Suppressor macrophage treated with lipopolysaccharide for 4 hours (primary cell): ENCODE measurements around the gene FILIP1L.

Source experiments
- DNase-seq: peaks from one replicate; pipeline ENCODE4 v3.0.0-alpha.2; 2020

FILIP1L gene

DNA sequence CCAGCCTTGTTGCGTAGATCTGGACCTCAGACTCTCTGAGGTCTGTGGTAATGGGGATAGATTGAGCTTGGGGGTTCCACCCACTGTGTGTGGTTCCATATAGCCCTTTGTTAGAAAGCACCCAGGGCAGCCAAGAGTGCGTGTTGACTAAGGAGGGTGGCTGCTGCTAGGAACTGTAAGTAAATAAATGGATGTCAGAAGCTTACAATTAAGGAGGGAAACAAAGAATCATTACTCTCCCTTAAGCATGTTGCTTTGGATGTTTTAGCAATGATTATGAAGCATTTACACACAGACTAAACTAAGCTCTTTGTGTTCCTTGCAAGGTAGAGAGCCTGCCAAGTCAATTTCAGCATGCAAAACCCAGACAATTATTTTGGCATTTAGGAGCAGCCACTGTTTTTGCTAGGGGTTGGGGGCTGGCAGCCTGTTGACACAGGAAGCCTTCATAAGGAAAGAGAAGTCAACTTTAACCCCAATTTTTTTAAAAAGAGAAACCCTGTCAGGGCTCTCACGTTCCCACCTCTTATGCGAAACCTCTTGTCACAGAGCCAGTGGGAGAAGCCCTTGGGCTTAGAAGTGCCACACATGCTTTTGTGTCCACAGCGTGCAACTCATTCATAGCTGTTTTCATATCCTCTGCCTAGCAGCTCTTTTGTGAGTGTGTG lies 168.8 kb downstream of the FILIP1L start:
- DNase-seq, result no peak

- DNase-seq, result no peak
These were observed 170.2 kb downstream of the FILIP1L start for GRCh38 chr3:99943931-99944761.

- no peak for DNase-seq
These were observed 173.1 kb downstream of the FILIP1L start for GRCh38 chr3:99941211-99941610.

GRCh38 chr3:99940350-99940749 lies 174.0 kb downstream of the FILIP1L start:
- no peak for DNase-seq

DNA sequence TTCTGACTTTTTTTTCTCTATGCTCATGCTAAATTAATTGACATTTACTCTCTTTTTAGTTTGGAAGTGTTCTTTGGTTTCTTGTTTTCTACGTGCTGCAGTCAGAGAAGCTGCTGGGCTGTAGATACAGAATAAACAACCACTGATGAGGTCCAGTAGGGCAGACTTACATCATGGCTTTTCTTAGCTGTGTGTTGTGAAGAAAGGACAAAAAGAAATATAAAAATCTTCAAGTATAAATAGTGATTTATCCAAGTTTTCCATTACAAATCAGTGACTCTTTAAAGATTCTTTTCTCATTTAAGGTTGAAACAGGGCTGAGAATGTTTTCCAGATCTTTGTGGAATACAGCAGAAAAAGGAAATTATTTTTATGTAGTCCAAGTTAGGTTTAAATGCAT lies 174.4 kb downstream of the FILIP1L start:
- DNase-seq, result no peak

DNA sequence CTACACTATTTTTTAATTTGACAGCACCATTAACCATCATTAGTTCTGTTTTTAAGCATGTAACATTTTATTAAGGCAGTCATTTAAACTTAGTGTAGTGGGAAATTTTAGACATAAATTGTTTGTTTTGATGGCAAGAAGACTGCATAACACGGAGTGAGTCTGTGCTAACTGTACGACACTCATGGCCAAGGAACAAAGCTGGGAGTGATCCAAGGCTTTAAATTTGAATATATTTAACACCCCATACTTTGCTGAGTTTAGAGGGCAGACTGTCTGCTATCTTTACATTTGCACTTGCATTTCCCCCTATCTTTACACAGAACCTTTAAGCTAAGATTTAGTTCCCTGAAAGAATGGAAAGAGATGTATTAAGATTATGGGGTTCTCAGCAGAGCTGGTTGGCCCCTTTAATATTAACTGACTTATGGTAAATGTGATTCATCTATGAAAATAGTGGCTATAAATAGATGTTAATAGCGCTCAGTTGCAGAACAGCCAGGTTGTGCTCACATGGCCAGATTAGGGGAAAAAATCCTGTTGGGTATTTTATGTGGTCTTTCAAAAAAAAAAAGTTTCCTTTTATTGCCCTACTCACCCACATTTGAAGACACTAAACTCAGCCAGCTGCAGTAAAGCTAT lies 175.9 kb downstream of the FILIP1L start:
- DNase-seq, result no peak

DNA sequence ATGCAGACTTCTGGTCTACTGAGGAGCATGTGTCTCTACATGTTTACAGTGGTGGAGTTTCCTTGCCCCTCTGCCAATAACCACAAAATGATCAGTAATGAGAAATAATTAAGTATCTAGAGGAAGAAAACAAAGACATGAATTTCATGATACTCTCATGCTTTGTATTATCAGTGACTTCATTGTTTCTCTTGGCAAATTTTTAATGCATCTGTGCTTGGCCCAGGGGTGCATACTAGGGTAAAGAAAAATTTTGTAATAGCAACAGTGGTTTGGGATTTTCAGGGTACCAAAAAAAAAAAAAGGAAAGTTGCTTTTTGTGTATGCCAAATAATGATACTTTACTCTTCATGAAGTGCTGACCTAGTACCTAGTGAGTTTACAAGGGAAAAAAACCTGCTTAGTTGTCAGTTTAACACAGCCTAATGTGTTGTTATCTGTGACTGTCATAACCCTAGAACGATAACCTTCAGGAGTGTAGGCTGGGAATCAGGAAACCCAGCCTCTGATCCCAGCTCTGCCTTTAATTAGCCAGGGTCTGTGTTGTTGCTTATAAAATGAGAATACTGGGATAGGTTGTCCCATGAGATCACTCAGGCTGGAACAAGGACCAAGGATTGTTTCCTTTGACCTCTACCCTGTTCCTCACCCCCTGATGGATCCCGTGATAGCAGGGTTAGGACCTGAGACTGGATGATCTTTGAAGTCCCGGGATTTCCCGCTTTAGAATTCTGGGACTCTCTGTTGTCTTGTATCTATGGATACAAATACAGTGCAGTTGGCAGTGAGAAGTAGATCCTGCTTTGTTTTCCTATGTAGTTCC lies 179.1 kb downstream of the FILIP1L start:
- no peak for DNase-seq

- DNase-seq, result no peak
These were observed 180.1 kb downstream of the FILIP1L start for GRCh38 chr3:99933971-99934750.

GRCh38 chr3:99931059-99931458 lies 183.2 kb downstream of the FILIP1L start:
- DNase-seq, result no peak

DNA sequence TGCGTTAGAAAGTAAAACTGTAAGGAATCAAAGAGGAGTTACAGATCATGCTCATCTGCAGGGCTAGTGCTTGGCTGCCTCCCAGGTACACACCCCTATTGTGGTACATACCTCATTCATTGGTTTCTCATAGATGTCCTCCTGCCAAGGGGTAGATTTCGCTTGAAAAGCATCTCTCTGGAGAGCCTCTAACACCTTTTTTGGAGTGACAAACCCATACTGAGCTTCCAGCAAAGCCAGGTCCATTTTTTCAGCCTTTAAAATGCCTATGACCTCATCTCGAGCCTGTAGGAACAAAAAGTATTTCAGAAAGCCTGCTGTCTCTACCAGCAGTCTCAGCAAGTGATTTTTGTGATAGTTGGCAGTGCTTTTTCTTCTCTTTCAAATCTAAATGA lies 184.6 kb downstream of the FILIP1L start:
- no peak for DNase-seq

DNA sequence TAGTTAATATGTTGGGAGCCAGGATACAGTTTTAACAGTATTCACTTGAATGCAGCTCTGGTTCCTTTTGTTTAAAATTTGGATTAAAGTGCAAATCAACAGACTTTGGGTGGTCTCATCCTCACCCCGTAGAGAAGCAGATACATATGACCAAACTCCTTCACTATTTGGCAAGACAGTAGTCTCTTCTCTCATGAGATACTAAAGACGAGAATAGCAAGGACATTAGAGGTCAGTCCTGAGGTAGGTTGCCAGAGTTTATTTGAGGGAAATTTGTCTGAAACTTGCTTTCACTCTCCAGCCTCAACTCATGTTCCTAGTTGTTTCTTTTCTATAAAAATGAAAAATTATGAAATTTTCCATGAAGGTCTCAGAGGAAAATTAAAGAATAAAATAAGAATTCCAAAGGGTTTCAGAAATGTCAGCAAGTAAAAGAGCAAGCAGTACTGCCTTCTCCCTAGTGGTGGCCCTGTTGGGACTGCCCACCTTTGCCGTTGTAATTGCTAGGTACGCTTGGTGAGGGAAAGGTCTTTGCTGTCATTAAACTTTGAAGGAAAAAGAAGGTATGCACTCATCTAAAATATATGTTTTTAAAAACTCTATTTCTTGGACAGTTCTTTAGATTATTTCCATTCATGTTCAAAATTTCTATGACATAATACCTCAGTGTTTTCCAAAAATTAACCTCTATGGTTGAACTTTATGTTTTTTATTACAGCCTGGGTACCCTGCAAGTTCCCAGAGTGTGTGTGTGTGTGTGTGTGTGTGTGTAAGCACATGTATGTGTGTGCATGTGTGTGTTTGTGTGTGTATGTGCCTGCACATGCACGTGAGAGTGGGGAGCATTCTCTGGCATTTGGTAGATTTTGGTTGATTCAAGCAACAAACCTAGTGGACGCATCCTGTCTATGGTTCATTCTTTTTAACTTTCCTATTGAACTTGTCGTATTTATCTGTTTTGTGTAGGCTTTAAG lies 185.2 kb downstream of the FILIP1L start:
- DNase-seq, result no peak

GRCh38 chr3:99927671-99928457 lies 186.4 kb downstream of the FILIP1L start:
- no peak for DNase-seq

DNA sequence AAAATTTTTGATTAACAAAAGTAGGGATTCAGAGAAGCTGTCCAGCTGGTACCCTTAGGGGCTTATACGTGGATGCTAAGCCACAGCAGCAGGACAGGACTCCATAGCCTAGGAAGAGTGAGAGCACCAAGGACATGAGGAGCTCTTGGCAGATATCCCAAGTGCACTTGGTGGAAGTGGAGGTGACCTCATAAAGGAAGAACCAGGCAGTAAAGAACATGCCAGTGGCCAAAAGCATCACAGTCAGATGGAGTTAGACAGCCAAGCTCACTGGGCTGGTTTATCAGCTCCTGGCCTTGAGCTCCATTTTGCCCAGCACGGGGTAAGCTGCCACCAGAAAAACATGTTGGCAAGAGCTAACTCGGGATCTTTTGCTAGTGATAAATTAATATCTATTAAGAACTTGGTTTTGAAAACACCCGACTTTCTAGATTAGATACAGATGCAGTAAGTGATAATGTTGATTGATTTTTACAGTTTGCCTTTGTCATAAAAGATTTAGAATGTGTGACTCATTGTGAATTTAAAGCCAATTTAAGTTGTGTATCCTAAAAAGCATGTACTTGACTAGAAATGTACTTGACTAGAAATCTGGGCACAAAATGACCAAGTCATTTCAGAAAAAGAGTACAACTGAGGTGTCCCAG lies 188.6 kb downstream of the FILIP1L start:
- DNase-seq, result no peak

DNA sequence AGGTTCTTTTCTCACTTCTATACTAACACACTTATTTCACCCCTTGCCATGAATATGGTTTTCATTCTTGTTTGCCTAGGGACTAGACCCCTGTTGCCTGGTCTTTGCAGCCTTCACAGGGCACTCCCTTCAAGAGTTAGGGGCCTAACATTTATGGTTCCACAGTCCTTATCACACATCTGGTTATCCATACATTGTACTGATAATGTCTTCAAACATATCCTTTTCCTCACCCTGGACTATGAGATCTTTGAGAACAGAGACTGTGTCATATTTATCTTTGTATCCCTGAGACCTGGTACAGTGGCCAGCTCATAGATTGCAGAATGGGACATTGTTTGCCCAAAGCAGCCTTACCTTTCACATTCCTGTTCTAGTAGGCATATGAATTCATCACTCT lies 190.4 kb downstream of the FILIP1L start:
- DNase-seq, result no peak

DNA sequence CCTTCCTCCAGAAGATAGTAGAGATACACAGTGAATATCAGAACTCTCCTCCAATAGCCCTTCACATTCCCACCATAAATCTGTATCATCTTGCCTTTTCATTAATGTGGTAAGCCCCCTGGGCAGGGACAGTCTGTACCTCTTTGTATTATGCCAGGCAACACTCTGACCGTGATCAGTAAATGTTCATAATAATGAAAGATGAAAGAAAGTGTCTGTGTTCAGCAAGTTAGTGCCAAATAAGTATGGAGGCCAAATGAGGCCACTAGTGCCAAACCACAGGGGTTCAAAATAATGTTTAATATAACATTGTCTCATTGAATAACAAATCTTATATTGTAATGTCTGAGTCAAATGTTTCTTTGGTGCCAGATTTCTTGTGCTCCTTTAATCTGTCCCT lies 192.3 kb downstream of the FILIP1L start:
- no peak for DNase-seq

DNA sequence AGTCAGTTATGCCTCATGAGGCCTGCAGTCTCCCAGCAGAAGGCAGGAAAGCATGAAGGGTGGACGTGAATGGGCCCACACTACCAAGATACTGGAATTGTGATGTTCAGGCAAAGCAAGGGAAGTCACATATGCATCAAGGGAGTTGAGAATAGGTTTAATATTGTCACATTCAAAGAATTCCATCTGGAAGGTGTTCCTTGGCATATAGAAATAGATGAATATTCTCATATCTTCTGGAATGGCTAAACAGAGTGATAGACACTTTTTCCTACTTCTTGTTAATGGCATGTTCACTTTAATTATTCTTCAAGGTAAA lies 193.0 kb downstream of the FILIP1L start:
- DNase-seq, result no peak

DNA sequence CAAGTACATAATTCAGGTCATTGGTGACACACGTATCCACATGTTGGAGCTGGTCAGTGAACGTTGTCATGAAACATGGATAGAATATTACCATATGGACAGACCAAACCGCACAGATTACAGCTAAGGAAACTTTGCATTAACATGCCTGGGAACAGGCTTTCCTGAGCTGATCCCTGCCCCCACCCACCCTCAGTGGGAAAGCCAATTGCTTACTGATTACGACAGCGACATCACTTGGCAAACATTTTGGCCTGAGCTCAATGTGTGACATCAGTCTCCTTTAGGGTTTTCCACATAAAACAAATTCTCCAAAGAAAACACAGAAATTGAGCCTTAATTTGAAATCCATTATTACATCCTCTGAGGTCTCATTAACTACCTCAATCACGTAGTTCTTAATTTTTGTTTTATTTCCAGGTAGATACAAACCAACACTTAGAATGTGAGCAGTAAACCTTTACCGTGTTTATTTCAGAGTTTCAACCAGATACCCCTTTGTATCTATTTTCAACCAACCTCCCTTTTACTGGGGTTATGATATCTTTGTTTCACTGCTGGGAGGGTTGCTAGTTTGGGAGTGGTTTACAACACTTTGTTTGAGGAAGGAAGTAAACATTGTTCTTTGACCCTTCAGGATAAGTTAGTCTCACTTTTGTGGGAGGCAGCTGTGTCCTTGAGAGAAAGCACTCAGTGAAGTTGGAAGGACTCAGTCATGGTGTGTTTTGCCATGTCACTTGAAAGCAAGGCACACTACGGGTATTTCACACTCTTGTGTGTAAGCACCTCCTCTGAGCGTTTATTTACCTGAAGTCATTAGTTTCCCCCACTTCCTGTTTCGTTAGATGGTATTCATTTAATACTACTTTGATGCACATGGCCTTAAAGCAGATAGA lies 193.6 kb downstream of the FILIP1L start:
- DNase-seq, result peak; percentile 21

- no peak for DNase-seq
These were observed 194.6 kb downstream of the FILIP1L start for GRCh38 chr3:99919694-99920093.

DNA sequence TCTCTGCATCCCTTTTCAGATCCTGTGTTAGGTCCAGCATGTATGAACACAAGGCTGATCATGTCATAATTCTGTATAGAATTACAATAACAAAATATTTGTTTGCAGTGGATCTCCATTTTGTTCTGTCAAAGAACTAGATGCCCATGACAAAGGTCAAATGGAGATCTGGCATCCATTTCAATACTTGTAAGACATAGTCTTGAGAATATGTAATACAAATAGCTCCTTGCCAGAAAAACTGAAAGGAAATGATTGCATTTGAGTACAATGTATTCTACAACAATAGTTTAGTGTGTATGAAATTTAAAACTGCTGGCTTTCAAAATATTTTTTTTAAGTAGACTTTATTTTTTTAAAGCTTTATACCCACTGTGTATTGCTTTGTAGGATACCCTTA lies 195.6 kb downstream of the FILIP1L start:
- no peak for DNase-seq
